HG02798 (cell line): ENCODE data around the gene SSPN.

ENCODE experiments used
- ATAC-seq: cut with Tn5 transposase; IDR thresholded peaks from one replicate; pipeline ENCODE4 v1.9.1; 2021; ENCODE audit warnings: mild to moderate bottlenecking; ENCODE audit not compliant: unreplicated experiment, poor library complexity

The SSPN gene

GRCh38 chr12:26185532-26186320 is 9.6 kb upstream of the SSPN start:
- ATAC-seq = no peak

- ATAC-seq = no peak
These were observed 8.2 kb upstream of the SSPN start for GRCh38 chr12:26187014-26187798.

DNA sequence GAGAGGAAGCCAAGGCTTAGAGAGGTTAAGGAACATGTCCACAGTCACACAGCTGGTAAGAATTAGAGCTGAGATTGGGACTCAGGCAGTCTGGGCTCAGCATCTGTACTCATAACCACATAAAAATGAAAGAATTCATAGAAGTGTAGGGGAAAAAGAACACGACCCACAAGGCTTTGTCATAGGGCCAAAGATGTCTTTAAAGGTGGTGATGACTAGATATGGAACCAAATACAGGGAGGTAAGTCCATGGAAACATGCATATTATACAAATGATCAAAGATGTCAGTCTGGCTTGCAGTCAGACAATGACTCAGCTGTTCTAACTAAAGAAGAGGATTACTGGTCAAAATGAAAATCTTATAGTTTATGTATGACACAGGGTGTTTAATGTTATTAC is 7.2 kb upstream of the SSPN start:
- ATAC-seq = no peak

DNA sequence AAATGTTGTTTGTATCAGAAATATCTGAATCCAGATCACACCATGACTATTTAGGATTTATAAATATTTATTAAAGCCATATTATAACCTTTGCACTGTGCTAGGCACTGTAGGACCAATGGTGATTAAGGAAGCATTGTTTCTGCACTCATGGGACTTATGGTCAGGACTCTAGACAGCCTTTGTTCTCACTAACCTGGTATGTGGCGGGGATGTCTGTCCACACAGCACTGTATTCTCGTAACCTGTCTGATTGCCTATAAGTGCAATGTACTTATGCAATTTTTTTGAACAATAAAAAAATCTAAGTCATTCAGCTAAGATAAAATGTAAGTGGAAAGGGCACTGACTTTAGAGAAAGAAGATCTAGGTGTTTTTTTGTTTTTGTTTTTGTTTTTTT is 6.7 kb upstream of the SSPN start:
- ATAC-seq = no peak

GRCh38 chr12:26192142-26192541 is 3.2 kb upstream of the SSPN start:
- no peak for ATAC-seq

DNA sequence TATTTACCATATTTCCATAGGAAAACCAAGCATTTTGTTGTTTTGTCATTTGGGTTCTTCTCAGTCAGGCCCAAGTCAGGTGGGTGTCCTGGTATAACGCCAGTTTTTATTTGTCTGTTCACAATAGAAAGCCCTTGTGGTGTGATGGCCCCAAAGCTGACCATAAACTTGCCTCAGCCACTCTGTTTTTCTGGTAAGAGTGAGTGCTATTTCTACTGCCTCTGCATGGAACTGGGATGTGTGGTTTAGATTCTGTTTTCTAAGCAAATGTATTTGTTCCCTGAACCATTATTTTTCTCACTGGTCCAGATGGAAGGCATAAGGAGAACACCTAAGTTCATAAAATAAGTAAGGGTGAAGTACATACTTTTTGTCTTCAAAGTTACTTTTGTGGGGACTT is 1.8 kb upstream of the SSPN start:
- ATAC-seq = no peak

DNA sequence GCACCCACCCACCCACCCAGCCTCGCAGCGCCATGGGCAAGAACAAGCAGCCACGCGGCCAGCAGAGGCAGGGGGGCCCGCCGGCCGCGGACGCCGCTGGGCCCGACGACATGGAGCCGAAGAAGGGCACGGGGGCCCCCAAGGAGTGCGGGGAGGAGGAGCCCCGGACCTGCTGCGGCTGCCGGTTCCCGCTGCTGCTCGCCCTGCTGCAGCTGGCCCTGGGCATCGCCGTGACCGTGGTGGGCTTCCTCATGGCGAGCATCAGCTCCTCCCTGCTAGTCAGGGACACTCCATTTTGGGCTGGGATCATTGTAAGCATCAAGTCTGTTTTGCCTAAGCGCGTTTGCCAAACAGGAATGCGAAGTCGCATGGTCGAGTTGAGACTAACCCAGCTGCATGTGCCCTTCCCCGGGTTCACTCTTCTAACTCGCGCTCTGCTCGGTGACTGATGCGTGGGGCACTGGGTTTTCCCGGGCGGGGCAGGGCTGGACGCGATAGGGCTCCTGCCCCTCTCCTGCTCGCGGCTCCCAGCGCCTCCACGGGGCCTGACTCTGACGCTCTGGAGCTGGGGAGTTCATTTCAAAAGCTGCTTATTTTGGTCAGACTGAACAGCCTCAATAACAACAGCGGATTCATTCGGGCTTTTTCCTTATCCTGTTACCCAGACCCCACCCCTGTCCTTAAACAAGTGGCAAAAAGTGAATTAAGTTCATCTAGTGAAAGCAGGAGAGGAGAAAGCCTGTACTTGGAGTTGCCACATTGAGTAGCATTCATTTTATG is 458 bp downstream of the SSPN start:
- peak; percentile 64 for ATAC-seq

GRCh38 chr12:26196421-26196716 is 996 bp downstream of the SSPN start:
- ATAC-seq = no peak

DNA sequence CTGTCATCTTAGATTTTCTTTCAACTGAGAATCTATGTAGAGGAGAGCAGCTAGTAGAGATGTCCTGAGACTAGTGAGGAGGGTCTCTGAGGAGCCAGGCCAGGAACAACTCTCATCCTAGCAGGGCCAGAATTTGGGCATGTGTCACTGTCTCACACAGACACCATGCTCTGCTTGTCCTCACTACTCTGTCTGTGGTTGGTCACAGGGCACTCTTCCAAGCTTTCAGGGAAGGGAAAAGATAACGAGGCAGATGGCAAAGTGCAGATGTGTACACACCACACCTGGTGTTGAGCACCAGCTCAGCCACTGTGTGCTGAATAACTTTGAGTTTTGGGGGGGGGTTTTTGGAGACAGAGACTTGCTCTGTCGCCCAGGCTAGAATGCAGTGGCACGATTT is 2.5 kb downstream of the SSPN start:
- no peak for ATAC-seq

GRCh38 chr12:26198742-26199141 is 3.4 kb downstream of the SSPN start:
- ATAC-seq = no peak

DNA sequence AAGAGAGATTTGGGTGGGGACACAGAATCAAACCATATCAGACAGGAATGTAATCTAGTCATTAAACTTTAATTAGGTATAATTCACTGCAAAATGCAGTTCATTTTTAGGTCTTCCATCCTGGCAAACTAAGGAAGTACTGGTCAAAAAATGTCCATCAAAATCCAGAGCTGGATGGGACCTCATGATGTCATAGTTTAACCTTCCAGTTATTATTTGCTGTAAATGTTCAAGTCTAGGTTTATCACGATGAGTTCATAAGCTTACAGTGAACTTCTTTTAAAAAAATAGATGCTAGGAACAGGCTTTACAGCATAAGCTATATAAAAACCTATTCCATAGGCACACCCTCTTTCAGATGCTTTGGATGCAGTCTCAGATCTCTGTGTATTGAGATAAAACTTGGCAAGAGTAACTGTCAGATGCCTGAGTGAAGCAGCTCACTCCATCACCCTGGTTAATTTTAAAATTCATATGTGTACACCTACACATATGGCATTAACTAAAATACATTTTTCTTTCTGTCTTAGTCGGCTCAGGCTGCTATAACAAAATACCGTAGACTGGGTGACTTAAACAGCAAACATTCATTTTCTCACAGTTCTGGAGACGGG is 7.9 kb downstream of the SSPN start:
- no peak for ATAC-seq

DNA sequence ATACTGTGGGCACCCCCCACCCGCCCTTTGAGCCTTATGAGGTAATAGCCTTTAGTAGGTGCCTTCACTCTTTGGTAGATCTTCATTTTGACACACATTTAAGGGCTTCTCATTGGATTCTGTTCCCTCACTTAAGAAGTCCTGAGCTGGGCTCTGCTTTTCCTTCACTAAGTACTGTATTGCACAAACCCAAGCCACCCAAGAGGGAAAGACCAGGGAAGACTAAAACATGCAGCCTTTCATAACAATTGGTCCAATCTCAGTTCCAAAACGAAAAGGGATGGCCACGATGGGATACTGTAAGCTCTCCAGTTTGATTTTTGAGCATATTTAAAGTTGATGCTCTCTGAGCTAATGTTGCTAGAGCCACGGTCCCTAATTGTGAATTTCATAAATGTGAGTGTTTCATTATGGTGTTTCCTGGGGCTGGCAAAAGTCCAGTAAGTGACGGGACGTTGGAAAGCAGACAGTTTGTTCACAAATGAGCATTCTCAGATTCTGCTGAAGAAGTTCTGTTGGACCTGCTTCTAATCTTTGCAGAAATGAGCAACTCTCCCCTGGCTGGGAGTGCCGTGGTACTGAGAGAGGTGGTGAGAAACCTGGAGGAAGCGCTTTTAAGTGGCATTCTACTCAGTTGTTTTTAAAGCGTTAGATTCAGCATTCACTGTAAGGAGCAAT is 9.4 kb downstream of the SSPN start:
- ATAC-seq = no peak

GRCh38 chr12:26205298-26205697 is 9.9 kb downstream of the SSPN start:
- ATAC-seq = no peak

DNA sequence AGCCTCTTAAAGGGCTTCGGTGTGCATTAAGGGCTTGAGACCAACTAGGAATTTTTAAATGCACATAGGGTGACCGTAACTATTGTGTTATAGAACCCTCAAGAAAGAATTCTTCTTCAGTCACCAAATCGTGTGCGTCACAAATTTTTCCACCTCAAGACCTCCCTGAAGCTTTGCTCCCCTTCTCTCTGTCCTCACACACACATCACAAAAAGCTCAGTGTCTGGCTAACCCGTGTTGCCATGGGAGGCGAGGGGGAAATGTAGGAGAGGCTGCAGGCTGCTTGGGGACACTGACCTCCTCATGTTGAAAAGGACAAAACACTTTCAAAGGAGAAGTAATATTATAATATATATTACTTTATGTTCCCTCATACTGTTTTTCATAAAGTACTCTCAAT is 10.6 kb downstream of the SSPN start:
- no peak for ATAC-seq

DNA sequence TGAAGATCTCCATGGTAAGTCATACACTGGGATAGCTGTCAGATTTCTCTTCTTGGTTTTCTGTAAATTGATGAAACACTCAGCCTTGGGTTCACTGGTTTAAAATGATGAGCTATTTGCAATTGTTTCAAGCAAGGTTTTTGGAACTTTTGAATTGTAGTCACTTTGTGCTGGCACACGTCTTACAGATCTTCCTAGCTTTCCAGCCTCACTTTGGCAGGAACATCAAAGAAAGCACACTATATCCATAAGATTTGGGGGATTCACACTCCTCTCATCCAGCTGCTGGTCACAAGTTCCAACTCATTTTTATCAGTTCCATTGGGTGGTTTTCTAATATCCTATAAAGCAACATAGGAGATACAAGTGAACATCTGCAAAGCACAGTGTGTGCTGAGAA is 16.0 kb downstream of the SSPN start:
- ATAC-seq = no peak

GRCh38 chr12:26212396-26212795 is 17.0 kb downstream of the SSPN start:
- ATAC-seq = no peak

GRCh38 chr12:26212988-26213387 is 17.6 kb downstream of the SSPN start:
- ATAC-seq = no peak

- ATAC-seq = no peak
These were observed 18.7 kb downstream of the SSPN start for GRCh38 chr12:26214121-26214520.

GRCh38 chr12:26219736-26220135 is 24.4 kb downstream of the SSPN start:
- ATAC-seq = no peak

- ATAC-seq = no peak
These were observed 29.3 kb downstream of the SSPN start for GRCh38 chr12:26224657-26225056.
